GM12891 (cell line): ENCODE measurements around the gene CCDC70.

Experiments used
- POLR2A ChIP-seq: IDR thresholded peaks from 2 replicates; pipeline ENCODE4 v1.6.1; 2011; ENCODE audit warnings: low read depth, low read length, control low read depth
- POLR2AphosphoS5 ChIP-seq: IDR thresholded peaks from 2 replicates; pipeline ENCODE4 v1.6.1; 2011; ENCODE audit warnings: low read depth, low read length, control low read depth
- SPI1 ChIP-seq: IDR thresholded peaks from 2 replicates; pipeline ENCODE4 v1.6.1; 2011; ENCODE audit warnings: low read depth, low read length, control low read depth

DNA sequence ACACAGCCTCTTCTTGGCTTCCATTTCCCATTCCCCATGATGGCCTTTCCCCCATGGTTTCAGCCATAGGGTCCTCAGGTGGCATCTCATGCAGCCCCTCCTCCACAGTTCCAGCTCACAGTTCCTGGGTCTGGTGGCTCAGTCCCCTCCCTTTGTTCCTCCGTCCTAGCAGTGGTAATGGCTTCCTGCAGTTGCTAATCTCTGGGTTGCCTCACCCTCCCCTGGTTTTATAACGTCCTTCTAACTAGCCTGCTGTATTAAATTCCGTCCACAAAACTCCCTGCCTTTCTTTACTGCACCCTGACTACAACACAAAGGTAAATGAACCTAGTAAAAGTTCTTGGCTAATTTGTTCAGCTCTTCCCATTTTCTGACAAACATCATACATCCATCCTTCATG, 30.9 kb downstream of the CCDC70 start:
- TF ChIP-seq POLR2AphosphoS5 (no peak), POLR2A (no peak), SPI1 (no peak)
